ENCODE measurements around the gene ATP2A3.
"Not testable (repeated sequence)": the region's sequence is repeated elsewhere in the genome, so short reads cannot be mapped to it uniquely, and the experiment has no call there.

ATP2A3 gene

GRCh38 chr17:4004517-4005295 is 40.5 kb upstream of the ATP2A3 start:
- no peak overlapping the region for H3K27ac ChIP-seq (ENCODE audit: low read depth, low read length, severe bottlenecking)
- H3K4me1 ChIP-seq (ENCODE audit: control insufficient read depth, insufficient read depth, low read length, poor library complexity, severe bottlenecking), result peaks cover 22% of the 10 kb centered on the region
- peaks cover 43% of the 10 kb centered on the region for H3K36me3 ChIP-seq (ENCODE audit: control insufficient read depth, insufficient read depth, low read length)
- WGBS, 2 experiments (ENCODE audit: insufficient coverage in 2 of 2), result 33 to 40% methylated on average over 27 to 43 of the region's 44 CpGs
- no peak overlapping the region for H3K4me3 ChIP-seq (ENCODE audit: extremely low read depth, insufficient read depth, low read length, poor library complexity, severe bottlenecking)
- H3K9me3 ChIP-seq (ENCODE audit: control insufficient read depth, low read length), result no peaks in the 10 kb centered on the region

GRCh38 chr17:4003501-4004421 is 39.5 kb upstream of the ATP2A3 start:
- H3K36me3 ChIP-seq (ENCODE audit: control insufficient read depth, insufficient read depth, low read length), result peaks cover 34% of the 10 kb centered on the region
- no peak overlapping the region for H3K27ac ChIP-seq (ENCODE audit: low read depth, low read length, severe bottlenecking)
- H3K4me1 ChIP-seq (ENCODE audit: control insufficient read depth, insufficient read depth, low read length, poor library complexity, severe bottlenecking), result peaks cover 22% of the 10 kb centered on the region
- 86 to 87% methylated on average over 17 to 18 of the region's 46 CpGs for WGBS, 2 experiments (ENCODE audit: insufficient coverage in 2 of 2)
- no peaks in the 10 kb centered on the region for H3K9me3 ChIP-seq (ENCODE audit: control insufficient read depth, low read length)
- no peak overlapping the region for H3K4me3 ChIP-seq (ENCODE audit: extremely low read depth, insufficient read depth, low read length, poor library complexity, severe bottlenecking)

- no peak overlapping the region for H3K27ac ChIP-seq (ENCODE audit: low read depth, low read length, severe bottlenecking)
- 94 to 95% methylated on average over 17 to 21 of the region's 21 CpGs for WGBS, 2 experiments (ENCODE audit: insufficient coverage in 2 of 2)
- H3K4me1 ChIP-seq (ENCODE audit: control insufficient read depth, insufficient read depth, low read length, poor library complexity, severe bottlenecking), result peaks cover 22% of the 10 kb centered on the region
- H3K9me3 ChIP-seq (ENCODE audit: control insufficient read depth, low read length), result no peaks in the 10 kb centered on the region
- peaks cover 27% of the 10 kb centered on the region for H3K36me3 ChIP-seq (ENCODE audit: control insufficient read depth, insufficient read depth, low read length)
- no peak overlapping the region for H3K4me3 ChIP-seq (ENCODE audit: extremely low read depth, insufficient read depth, low read length, poor library complexity, severe bottlenecking)
Measured at GRCh38 chr17:4003131-4003500, 38.9 kb upstream of the ATP2A3 start.

- Histone ChIP-seq H3K27ac (ENCODE audit: low read depth, low read length, severe bottlenecking) (no peak overlapping the region), H3K9me3 (ENCODE audit: control insufficient read depth, low read length) (no peaks in the 10 kb centered on the region), H3K36me3 (ENCODE audit: control insufficient read depth, insufficient read depth, low read length) (peaks cover 10% of the 10 kb centered on the region), H3K4me3 (ENCODE audit: extremely low read depth, insufficient read depth, low read length, poor library complexity, severe bottlenecking) (no peak overlapping the region), H3K4me1 (ENCODE audit: control insufficient read depth, insufficient read depth, low read length, poor library complexity, severe bottlenecking) (peaks cover 8% of the 10 kb centered on the region)
- 72 to 81% methylated on average over 11 to 13 of the region's 13 CpGs for WGBS, 2 experiments (ENCODE audit: insufficient coverage in 2 of 2)
Measured at GRCh38 chr17:4001048-4001590, 36.9 kb upstream of the ATP2A3 start.

- Histone ChIP-seq H3K36me3 (ENCODE audit: control insufficient read depth, insufficient read depth, low read length) (no peaks in the 10 kb centered on the region), H3K9me3 (ENCODE audit: control insufficient read depth, low read length) (peaks cover 3% of the 10 kb centered on the region), H3K27ac (ENCODE audit: low read depth, low read length, severe bottlenecking) (no peak overlapping the region), H3K4me1 (ENCODE audit: control insufficient read depth, insufficient read depth, low read length, poor library complexity, severe bottlenecking) (peaks cover 5% of the 10 kb centered on the region), H3K4me3 (ENCODE audit: extremely low read depth, insufficient read depth, low read length, poor library complexity, severe bottlenecking) (no peak overlapping the region)
- WGBS, 2 experiments (ENCODE audit: insufficient coverage in 2 of 2), result 87 to 100% methylated on average over 1 to 3 of the region's 4 CpGs
Measured at GRCh38 chr17:3998436-3998835, 34.2 kb upstream of the ATP2A3 start.

GRCh38 chr17:3995067-3995466 is 30.8 kb upstream of the ATP2A3 start:
- Histone ChIP-seq H3K9me3 (ENCODE audit: control insufficient read depth, low read length) (peaks cover 3% of the 10 kb centered on the region), H3K4me3 (ENCODE audit: extremely low read depth, insufficient read depth, low read length, poor library complexity, severe bottlenecking) (no peak overlapping the region), H3K36me3 (ENCODE audit: control insufficient read depth, insufficient read depth, low read length) (no peaks in the 10 kb centered on the region), H3K4me1 (ENCODE audit: control insufficient read depth, insufficient read depth, low read length, poor library complexity, severe bottlenecking) (no peaks in the 10 kb centered on the region), H3K27ac (ENCODE audit: low read depth, low read length, severe bottlenecking) (no peak overlapping the region)
- WGBS, 2 experiments (ENCODE audit: insufficient coverage in 2 of 2), result 80% methylated on average over 1 of the region's 1 CpG; no CpG with 5 or more reads in 1 of the 2 experiments

- 86 to 100% methylated on average over 1 of the region's 1 CpG for whole genome bisulfite sequencing, 2 experiments (ENCODE audit: insufficient coverage in 2 of 2)
- H3K9me3 ChIP-seq (ENCODE audit: control insufficient read depth, low read length), result peaks cover 3% of the 10 kb centered on the region
- H3K27ac ChIP-seq (ENCODE audit: low read depth, low read length, severe bottlenecking), result no peak overlapping the region
- no peaks in the 10 kb centered on the region for H3K4me1 ChIP-seq (ENCODE audit: control insufficient read depth, insufficient read depth, low read length, poor library complexity, severe bottlenecking)
- H3K4me3 ChIP-seq (ENCODE audit: extremely low read depth, insufficient read depth, low read length, poor library complexity, severe bottlenecking), result no peak overlapping the region
- H3K36me3 ChIP-seq (ENCODE audit: control insufficient read depth, insufficient read depth, low read length), result no peaks in the 10 kb centered on the region
Measured at GRCh38 chr17:3994221-3994576, 30.0 kb upstream of the ATP2A3 start.

- H3K4me3 ChIP-seq (ENCODE audit: extremely low read depth, insufficient read depth, low read length, poor library complexity, severe bottlenecking), result no peak overlapping the region
- no peaks in the 10 kb centered on the region for H3K36me3 ChIP-seq (ENCODE audit: control insufficient read depth, insufficient read depth, low read length)
- H3K4me1 ChIP-seq (ENCODE audit: control insufficient read depth, insufficient read depth, low read length, poor library complexity, severe bottlenecking), result no peaks in the 10 kb centered on the region
- H3K9me3 ChIP-seq (ENCODE audit: control insufficient read depth, low read length), result peaks cover 3% of the 10 kb centered on the region
- 80 to 81% methylated on average over 3 to 4 of the region's 8 CpGs for WGBS, 2 experiments (ENCODE audit: insufficient coverage in 2 of 2)
- no peak overlapping the region for H3K27ac ChIP-seq (ENCODE audit: low read depth, low read length, severe bottlenecking)
Measured at GRCh38 chr17:3993493-3994220, 29.4 kb upstream of the ATP2A3 start.

- no peaks in the 10 kb centered on the region for H3K4me1 ChIP-seq (ENCODE audit: control insufficient read depth, insufficient read depth, low read length, poor library complexity, severe bottlenecking)
- 83 to 100% methylated on average over 2 to 3 of the region's 5 CpGs for WGBS, 2 experiments (ENCODE audit: insufficient coverage in 2 of 2)
- H3K4me3 ChIP-seq (ENCODE audit: extremely low read depth, insufficient read depth, low read length, poor library complexity, severe bottlenecking), result no peak overlapping the region
- H3K27ac ChIP-seq (ENCODE audit: low read depth, low read length, severe bottlenecking), result no peak overlapping the region
- no peaks in the 10 kb centered on the region for H3K36me3 ChIP-seq (ENCODE audit: control insufficient read depth, insufficient read depth, low read length)
- H3K9me3 ChIP-seq (ENCODE audit: control insufficient read depth, low read length), result peaks cover 3% of the 10 kb centered on the region
Measured at GRCh38 chr17:3992370-3992769, 28.1 kb upstream of the ATP2A3 start.

- not testable (repeated sequence) for H3K27ac ChIP-seq (ENCODE audit: low read depth, low read length, severe bottlenecking); H3K4me3 ChIP-seq (ENCODE audit: extremely low read depth, insufficient read depth, low read length, poor library complexity, severe bottlenecking); H3K36me3 ChIP-seq (ENCODE audit: control insufficient read depth, insufficient read depth, low read length); H3K9me3 ChIP-seq (ENCODE audit: control insufficient read depth, low read length); H3K4me1 ChIP-seq (ENCODE audit: control insufficient read depth, insufficient read depth, low read length, poor library complexity, severe bottlenecking)
- WGBS, 2 experiments (ENCODE audit: insufficient coverage in 2 of 2), result 89 to 100% methylated on average over 2 of the region's 3 CpGs
Measured at GRCh38 chr17:3991699-3992098, 27.5 kb upstream of the ATP2A3 start.

Data from mesodermal cell (in vitro differentiated cells).